ENCODE measurements around the gene MYH11. TPM values are rescaled to one million over a fixed set of nuclear protein-coding genes. Genes with fewer than 3 reads are reported as not detected.

The MYH11 gene
- total RNA-seq, 1 experiment from 2014 or later: not detected

DNA sequence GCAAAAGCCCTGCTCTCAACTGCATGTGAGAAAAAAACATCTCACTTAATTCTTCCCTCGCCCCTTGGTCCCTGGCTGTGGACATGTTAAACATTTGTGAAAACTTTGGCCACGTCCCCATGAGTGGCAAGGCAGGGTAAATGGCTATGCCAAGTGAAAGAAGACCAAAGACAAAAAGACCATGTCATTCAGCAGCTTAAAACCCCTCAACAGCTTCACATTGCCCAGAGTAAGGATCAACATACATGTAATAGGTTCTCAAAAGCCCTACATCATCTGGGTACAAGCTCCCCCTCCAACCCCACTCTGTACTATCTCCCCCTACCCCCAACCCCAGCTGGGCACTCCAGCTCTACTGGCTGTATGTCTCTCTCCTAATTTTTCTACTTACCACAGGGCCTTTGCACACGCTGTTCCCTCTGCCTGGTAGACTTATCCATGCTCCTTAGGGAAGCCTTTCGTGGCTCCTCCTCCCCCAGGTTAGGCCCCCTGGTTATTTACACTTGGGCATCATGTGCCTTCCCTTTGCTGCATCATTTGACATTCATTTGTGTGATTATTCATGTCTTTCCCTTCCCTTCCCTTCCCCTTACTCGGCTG, 131.1 kb downstream of the MYH11 start:
- peaks cover 21% of the 10 kb centered on the region for H3K36me3 Mint-ChIP-seq (ENCODE audit: insufficient read depth, unreplicated experiment)
- no peaks in the 10 kb centered on the region for H3K36me3 ChIP-seq (ENCODE audit: control insufficient read depth, insufficient read depth, low read length)

DNA sequence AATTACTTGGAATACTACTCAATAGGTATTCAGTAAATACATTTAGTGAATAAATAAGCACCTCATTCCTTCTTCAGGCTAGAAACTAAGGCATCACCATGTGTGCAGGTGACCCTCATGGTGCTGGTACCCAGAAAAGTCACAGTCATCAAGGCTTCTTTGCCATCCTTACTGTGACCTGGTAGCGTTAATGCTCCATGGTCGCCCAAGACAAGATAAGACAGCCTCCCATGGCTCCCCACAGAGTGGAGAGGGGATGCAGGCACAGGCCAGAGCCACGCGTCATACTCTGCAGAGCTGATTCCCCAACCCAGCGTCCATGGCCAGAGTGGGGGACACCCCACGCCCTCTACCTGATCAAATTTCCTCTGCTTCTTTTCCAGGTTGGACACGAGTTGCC, 133.0 kb downstream of the MYH11 start:
- TF ChIP-seq, protein P1, sequence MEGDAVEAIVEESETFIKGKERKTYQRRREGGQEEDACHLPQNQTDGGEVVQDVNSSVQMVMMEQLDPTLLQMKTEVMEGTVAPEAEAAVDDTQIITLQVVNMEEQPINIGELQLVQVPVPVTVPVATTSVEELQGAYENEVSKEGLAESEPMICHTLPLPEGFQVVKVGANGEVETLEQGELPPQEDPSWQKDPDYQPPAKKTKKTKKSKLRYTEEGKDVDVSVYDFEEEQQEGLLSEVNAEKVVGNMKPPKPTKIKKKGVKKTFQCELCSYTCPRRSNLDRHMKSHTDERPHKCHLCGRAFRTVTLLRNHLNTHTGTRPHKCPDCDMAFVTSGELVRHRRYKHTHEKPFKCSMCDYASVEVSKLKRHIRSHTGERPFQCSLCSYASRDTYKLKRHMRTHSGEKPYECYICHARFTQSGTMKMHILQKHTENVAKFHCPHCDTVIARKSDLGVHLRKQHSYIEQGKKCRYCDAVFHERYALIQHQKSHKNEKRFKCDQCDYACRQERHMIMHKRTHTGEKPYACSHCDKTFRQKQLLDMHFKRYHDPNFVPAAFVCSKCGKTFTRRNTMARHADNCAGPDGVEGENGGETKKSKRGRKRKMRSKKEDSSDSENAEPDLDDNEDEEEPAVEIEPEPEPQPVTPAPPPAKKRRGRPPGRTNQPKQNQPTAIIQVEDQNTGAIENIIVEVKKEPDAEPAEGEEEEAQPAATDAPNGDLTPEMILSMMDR (IDR thresholded peaks at IDR 0.05; ENCODE audit: insufficient read depth in 1 of 2, low read depth in 1 of 2, low read length in 1 of 2, severe bottlenecking in 1 of 2, unreplicated experiment in 1 of 2): no peak
- intact Hi-C loops (cut with micrococcal nuclease; ENCODE audit: unreplicated experiment): no loop called here
- no peak overlapping the region for H3K4me3 Mint-ChIP-seq (ENCODE audit: unreplicated experiment)
- Histone ChIP-seq H3K27me3 (replicated peaks; ENCODE audit: control insufficient read depth, insufficient read depth, low read length) (no peaks in the 10 kb centered on the region), H3K4me1 (no peaks in the 10 kb centered on the region), H3K36me3 (ENCODE audit: control insufficient read depth, insufficient read depth, low read length) (no peaks in the 10 kb centered on the region), H3K9me3 (no peaks in the 10 kb centered on the region), H3K4me3 (ENCODE audit: low read depth, low read length) (no peak overlapping the region)
- no TSS peak for BruUV-seq (replicated peaks)
- H3K27me3 Mint-ChIP-seq (ENCODE audit: insufficient read depth, unreplicated experiment): no peaks in the 10 kb centered on the region
- H3K36me3 Mint-ChIP-seq (ENCODE audit: insufficient read depth, unreplicated experiment): peaks cover 27% of the 10 kb centered on the region
- DNase-seq: no peak
- H3K4me1 Mint-ChIP-seq (ENCODE audit: low read depth, unreplicated experiment): no peaks in the 10 kb centered on the region
- H3K9me3 Mint-ChIP-seq (ENCODE audit: unreplicated experiment): no peaks in the 10 kb centered on the region
- CTCF ChIA-PET: no interaction called here
- POLR2A ChIA-PET: no interaction called here
- no peak overlapping the region for H3K27ac Mint-ChIP-seq (ENCODE audit: unreplicated experiment)

More for the DNA sequence above, 131.1 kb downstream of the MYH11 start:
- TF ChIP-seq, protein P1 (IDR thresholded peaks at IDR 0.05; ENCODE audit: insufficient read depth in 1 of 2, low read depth in 1 of 2, low read length in 1 of 2, severe bottlenecking in 1 of 2, unreplicated experiment in 1 of 2): no peak
- H3K4me1 Mint-ChIP-seq (ENCODE audit: low read depth, unreplicated experiment): no peaks in the 10 kb centered on the region
- Histone ChIP-seq H3K27me3 (replicated peaks; ENCODE audit: control insufficient read depth, insufficient read depth, low read length) (no peaks in the 10 kb centered on the region), H3K9me3 (no peaks in the 10 kb centered on the region), H3K4me3 (ENCODE audit: low read depth, low read length) (no peak overlapping the region), H3K4me1 (no peaks in the 10 kb centered on the region)
- DNase-seq: no peak
- BruUV-seq (replicated peaks): no TSS peak
- intact Hi-C loops (cut with micrococcal nuclease; ENCODE audit: unreplicated experiment): no loop called here
- H3K9me3 Mint-ChIP-seq (ENCODE audit: unreplicated experiment): no peaks in the 10 kb centered on the region
- no peak overlapping the region for H3K27ac Mint-ChIP-seq (ENCODE audit: unreplicated experiment)
- H3K4me3 Mint-ChIP-seq (ENCODE audit: unreplicated experiment): no peak overlapping the region
- ChIA-PET CTCF (no interaction called here), POLR2A (no interaction called here)
- H3K27me3 Mint-ChIP-seq (ENCODE audit: insufficient read depth, unreplicated experiment): no peaks in the 10 kb centered on the region

DNA sequence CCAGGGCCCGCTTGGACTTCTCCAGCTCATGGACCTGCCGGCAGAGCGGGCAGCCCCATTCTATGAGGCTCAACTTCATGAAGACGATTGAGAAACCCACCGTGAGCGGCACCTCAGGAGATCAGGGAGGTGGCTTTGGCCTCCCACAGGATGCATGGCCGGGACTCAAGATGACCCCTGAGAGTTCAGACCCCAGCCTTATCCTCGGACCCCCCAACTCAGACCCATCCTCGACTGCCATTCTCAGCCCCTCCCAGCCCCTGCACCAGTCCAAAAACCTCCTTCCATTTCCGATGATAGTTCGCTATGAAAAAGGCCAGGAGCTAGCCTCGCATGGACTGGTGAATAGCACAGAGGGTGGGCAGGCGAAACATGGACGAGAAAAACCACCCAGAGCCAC, 135.8 kb downstream of the MYH11 start:
- intact Hi-C loops (cut with micrococcal nuclease; ENCODE audit: unreplicated experiment): no loop called here
- CTCF ChIA-PET: no interaction called here

More for the DNA sequence above, 135.8 kb downstream of the MYH11 start:
- TF ChIP-seq, protein P1 (IDR thresholded peaks at IDR 0.05; ENCODE audit: insufficient read depth in 1 of 2, low read depth in 1 of 2, low read length in 1 of 2, severe bottlenecking in 1 of 2, unreplicated experiment in 1 of 2): no peak
- Histone ChIP-seq H3K27me3 (replicated peaks; ENCODE audit: control insufficient read depth, insufficient read depth, low read length) (no peaks in the 10 kb centered on the region), H3K4me3 (ENCODE audit: low read depth, low read length) (no peak overlapping the region), H3K9me3 (no peaks in the 10 kb centered on the region), H3K4me1 (no peaks in the 10 kb centered on the region), H3K36me3 (ENCODE audit: control insufficient read depth, insufficient read depth, low read length) (no peaks in the 10 kb centered on the region)
- Mint-ChIP-seq H3K9me3 (ENCODE audit: unreplicated experiment) (no peaks in the 10 kb centered on the region), H3K4me1 (ENCODE audit: low read depth, unreplicated experiment) (no peaks in the 10 kb centered on the region), H3K4me3 (ENCODE audit: unreplicated experiment) (no peak overlapping the region), H3K36me3 (ENCODE audit: insufficient read depth, unreplicated experiment) (peaks cover 21% of the 10 kb centered on the region), H3K27me3 (ENCODE audit: insufficient read depth, unreplicated experiment) (no peaks in the 10 kb centered on the region), H3K27ac (ENCODE audit: unreplicated experiment) (no peak overlapping the region)
- DNase-seq: no peak
- POLR2A ChIA-PET: interaction anchor here (0.5 kb wide), 1 partner anchor 8 kb away, joined by 5 read pairs; no protein-coding TSS in a partner anchor
- BruUV-seq (replicated peaks): no TSS peak

Measured in Caco-2 (cell line).